Right lobe of liver (tissue), 6 donors: ENCODE data around the gene COLEC11. TPM values are rescaled to one million over a fixed set of nuclear protein-coding genes. Genes with fewer than 3 reads are reported as not detected.

Source experiments
- ATAC-seq, 4 donors: fragments of 200-7000 bp; cut with Tn5 transposase; one replicate each; pipeline ENCODE4 v1.9.1; 2020; ENCODE audit warnings: mild to moderate bottlenecking in 4 of 4, moderate library complexity in 4 of 4
- DNase-seq, 3 donors: peaks; one replicate each; pipeline ENCODE4 v3.0.0-alpha.2; 2020
- H3K27ac ChIP-seq, 3 donors: fragments of 200-600 bp; one replicate each; pipeline ENCODE4 v1.8.0; 2022
- H3K27me3 ChIP-seq, 2 donors: fragments of 200-600 bp; one replicate each; pipeline ENCODE4 v1.8.0; 2022
- H3K36me3 ChIP-seq, 4 donors: fragments of 200-600 bp; sonication (generic) in 1 of 4; one replicate each; pipeline versions ENCODE4 v1.5.1 to v1.8.0; 2017 to 2022; ENCODE audit warnings: control low read depth in 1 of 4
- H3K4me1 ChIP-seq, 4 donors: fragments of 200-600 bp; sonication (generic) in 1 of 4; one replicate each; pipeline versions ENCODE4 v1.5.1 to v1.8.0; 2017 to 2022; ENCODE audit warnings: control low read depth in 1 of 4
- H3K4me3 ChIP-seq, 3 donors: fragments of 200-600 bp; one replicate each; pipeline ENCODE4 v1.8.0; 2022
- H3K9me3 ChIP-seq, 4 donors: fragments of 200-600 bp; sonication (generic) in 1 of 4; one replicate each; pipeline versions ENCODE4 v1.5.1 to v1.8.0; 2017 to 2022; ENCODE audit warnings: control low read depth in 1 of 4
- CTCF ChIP-seq, 4 donors: fragments of 200-600 bp in 3 of 4; fragments of 450-650 bp in 1 of 4; IDR thresholded peaks; one replicate each; pipeline versions ENCODE4 v1.5.1 to v1.8.0; 2016 to 2022; ENCODE audit warnings: antibody characterized with exemption in 4 of 4, mild to moderate bottlenecking in 2 of 4
- POLR2A ChIP-seq: fragments of 450-650 bp; IDR thresholded peaks from one replicate; pipeline ENCODE4 v1.6.1; 2017; ENCODE audit warnings: antibody characterized with exemption, mild to moderate bottlenecking
- WGBS: methylation state at CpG from one replicate; pipeline ENCODE4 v1.1.6; 2018; ENCODE audit warnings: low coverage, low lambda C conversion rate; ENCODE audit not compliant: insufficient coverage; ENCODE audit errors: missing lambda C conversion rate; 5-methylcytosine and 5-hydroxymethylcytosine counted together
- intact Hi-C, 2 donors: fragments of 100-400 bp; cut with DNase I; formaldehyde crosslinking; loops; one replicate each; pipeline versions ENCODE4 v1.11.2 to v1.14.1; 2022
- small RNA-seq, 2 experiments: library from RNA; depleted of rRNA; stranded (forward); fragments of <200 nt; gene quantifications; one replicate each; pipeline ENCODE3, GENCODE V24; 2016
- total RNA-seq, 6 experiments: library from RNA; depleted of rRNA in 2 of 6; stranded (reverse); fragments of >200 nt in 2 of 6; fragmentation: NEBNext Ultra II Directional in 3 of 6; extraction: Animal tissue kit (Norgen Biotek cat#: 25700) in 3 of 6; gene quantifications; one replicate each; pipeline versions ENCODE4 v1.1.0 to v1.2.4, GENCODE V29; 2016 to 2023
- donor health status: DM: no; HTN: yes; CAD: no.
- donor health status: DM: no; HTN: no; CAD: no.
- donor health status: DM: no; HTN: no; CAD: no.
- donor health status: DM: no; HTN: yes; CAD: no.
- donor health status: DM: no; HTN: yes; CAD: no.

Gene COLEC11
- total RNA-seq, 6 experiments from 2014 or later = 25.2 to 58.6 (median 41.1) TPM

- ATAC-seq (no peak), DNase-seq (no peak)
- intact Hi-C loops = no loop called here
- Histone ChIP-seq H3K27me3 (no peaks in the 10 kb centered on the region), H3K4me1 (no peaks in the 10 kb centered on the region), H3K4me3 (no peak overlapping the region), H3K9me3 (no peaks in the 10 kb centered on the region), H3K27ac (no peak overlapping the region), H3K36me3 (no peaks in the 10 kb centered on the region)
- 30% methylated on average over 3 of the region's 3 CpGs for WGBS
- TF ChIP-seq CTCF (IDR thresholded peaks at IDR 0.05) = no peak
- TF ChIP-seq POLR2A = no peak
These were observed 89.0 kb downstream of the COLEC11 start for GRCh38 chr2:3683748-3684454.

GRCh38 chr2:3689998-3690748, 95.3 kb downstream of the COLEC11 start:
- intact Hi-C loops = no loop called here
- no peak overlapping the region for H3K27ac ChIP-seq
- no peak for ATAC-seq

GRCh38 chr2:3692375-3692774, 97.5 kb downstream of the COLEC11 start:
- TF ChIP-seq POLR2A (no peak), CTCF (IDR thresholded peaks at IDR 0.05) (peak; percentile 18 to 55 (median 45))
- peak; percentile 38 to 84 (median 58) for ATAC-seq
- Histone ChIP-seq H3K27me3 (no peaks in the 10 kb centered on the region), H3K27ac (no peak overlapping the region), H3K36me3 (no peaks in the 10 kb centered on the region), H3K4me3 (no peak overlapping the region), H3K4me1 (no peaks in the 10 kb centered on the region), H3K9me3 (no peaks in the 10 kb centered on the region)
- intact Hi-C loops = no loop called here
- no peak for DNase-seq

More at GRCh38 chr2:3689998-3690748, 95.3 kb downstream of the COLEC11 start:
- no peak for TF ChIP-seq CTCF (IDR thresholded peaks at IDR 0.05)
- no peak for TF ChIP-seq POLR2A
- DNase-seq = no peak
- Histone ChIP-seq H3K4me3 (no peak overlapping the region), H3K4me1 (no peaks in the 10 kb centered on the region), H3K36me3 (no peaks in the 10 kb centered on the region), H3K27me3 (no peaks in the 10 kb centered on the region), H3K9me3 (no peaks in the 10 kb centered on the region)

Small RNA genes lying within 50 kb of the gene (small RNA-seq; reads per million reads assigned to genes)
- 0 reads per million in 2 experiments for gene TMSB4XP2

Other genes starting within 250 kb of the COLEC11 start
- gene EIPR1, start 217.3 kb upstream of the COLEC11 start, total RNA-seq = 10 to 100 TPM in 4 of 6 experiments, 1 to 10 TPM in 2; 6.8 to 40.6 (median 11.6) TPM
- gene TRAPPC12, start 215.4 kb upstream of the COLEC11 start, total RNA-seq = 10 to 100 TPM; 39.2 to 92.4 (median 47.8) TPM
- 100 to 1,000 TPM; 165 to 470 (median 246) TPM for gene ADI1, start 75.6 kb upstream of the COLEC11 start, total RNA-seq
- 10 to 100 TPM in 3 of 6 experiments, 1 to 10 TPM in 3; 8.3 to 12.2 (median 10.0) TPM for gene RNASEH1, start 36.8 kb upstream of the COLEC11 start, total RNA-seq
- gene RPS7, start 19.9 kb upstream of the COLEC11 start, total RNA-seq = 1,000 to 10,000 TPM in 2 of 6 experiments, 100 to 1,000 TPM in 4; 366 to 1,499 (median 423) TPM
- under 1 TPM in 5 of 6 experiments, not detected in 1; 0.18 to 0.63 (median 0.31) TPM for gene ALLC, start 63.1 kb downstream of the COLEC11 start, total RNA-seq
- gene DCDC2C, start 108.5 kb downstream of the COLEC11 start, total RNA-seq = not detected